OCI-LY7 (cell line): ENCODE data around the gene SMAP2. TPM values are rescaled to one million over a fixed set of nuclear protein-coding genes. Genes with fewer than 3 reads are reported as not detected.

Experiments
- BruUV-seq: library from RNA; stranded (reverse); fragments of 400-500 nt; replicated peaks from 2 replicates; lab custom pipeline; 2021; lab: Mats Ljungman, UMichigan
- CTCF ChIA-PET: fragments of 300-600 bp; sonication (Branson Sonifier 250); formaldehyde crosslinking; loops from one replicate; lab custom pipeline; 2022; ENCODE audit warnings: antibody characterized with exemption; ENCODE audit not compliant: unreplicated experiment; lab: Charles Lee
- POLR2A ChIA-PET: fragments of 300-600 bp; sonication (Branson Sonifier 250); formaldehyde crosslinking; loops from one replicate; lab custom pipeline; 2022; ENCODE audit warnings: antibody characterized with exemption; lab: Charles Lee
- DNase-seq: peaks from one replicate; pipeline ENCODE4 v3.0.0-alpha.2; 2015; ENCODE audit warnings: low spot score
- H2AFZ ChIP-seq: fragments of 200-600 bp; sonication (generic), shearing (Covaris generic); 2 replicates; pipeline ENCODE4 v1.6.1; 2014; ENCODE audit warnings: mild to moderate bottlenecking, antibody characterized with exemption, low read length, moderate library complexity
- H3K27ac ChIP-seq: fragments of 200-600 bp; sonication (generic); 2 replicates; pipeline ENCODE4 v1.5.1; 2014; ENCODE audit warnings: mixed run types, low read depth, mild to moderate bottlenecking, moderate library complexity, low read length, inconsistent platforms; ENCODE audit not compliant: poor library complexity, severe bottlenecking
- H3K36me3 ChIP-seq: fragments of 200-600 bp; sonication (generic); 2 replicates; pipeline ENCODE4 v1.6.1; 2014; ENCODE audit warnings: mild to moderate bottlenecking, antibody characterized with exemption, low read length, moderate library complexity, mixed read lengths; ENCODE audit not compliant: insufficient read depth
- H3K4me1 ChIP-seq: fragments of 200-600 bp; sonication (generic); 2 replicates; pipeline ENCODE4 v1.5.1; 2014; ENCODE audit warnings: mild to moderate bottlenecking, low read length; ENCODE audit not compliant: insufficient read depth, poor library complexity, severe bottlenecking
- H3K4me2 ChIP-seq: fragments of 200-600 bp; sonication (generic); 2 replicates; pipeline ENCODE4 v1.6.1; 2014; ENCODE audit warnings: mild to moderate bottlenecking, low read length
- H3K4me3 ChIP-seq: fragments of 200-600 bp; sonication (generic); 2 replicates; pipeline ENCODE4 v1.5.1; 2014; ENCODE audit warnings: mild to moderate bottlenecking, low read depth, low read length; ENCODE audit not compliant: poor library complexity, severe bottlenecking
- H3K79me2 ChIP-seq: fragments of 200-600 bp; sonication (generic); 2 replicates; pipeline ENCODE4 v1.6.1; 2016; ENCODE audit warnings: low read depth, mild to moderate bottlenecking, low read length, moderate library complexity, mixed read lengths; ENCODE audit not compliant: insufficient read depth
- H3K9me2 ChIP-seq: fragments of 200-600 bp; sonication (generic); 2 replicates; pipeline ENCODE4 v1.6.1; 2016; ENCODE audit warnings: mild to moderate bottlenecking, low read length, mixed read lengths; ENCODE audit not compliant: insufficient read depth
- H3K9me3 ChIP-seq: fragments of 200-600 bp; sonication (generic); 2 replicates; pipeline ENCODE4 v1.6.1; 2014; ENCODE audit warnings: mild to moderate bottlenecking, mixed run types, low read length, mixed read lengths
- H4K20me1 ChIP-seq: fragments of 200-600 bp; sonication (generic); 2 replicates; pipeline ENCODE4 v1.6.1; 2014; ENCODE audit warnings: mild to moderate bottlenecking, antibody characterized with exemption, low read length, moderate library complexity, mixed read lengths; ENCODE audit not compliant: insufficient read depth
- CTCF ChIP-seq: fragments of 200-600 bp; sonication (generic); conservative IDR thresholded peaks from 2 replicates; pipeline ENCODE4 v1.5.1; 2014; ENCODE audit warnings: mild to moderate bottlenecking, antibody characterized with exemption, low read length, moderate library complexity, mixed read lengths
- EZH2phosphoT487 ChIP-seq: fragments of 200-600 bp; sonication (generic); IDR thresholded peaks from 2 replicates; pipeline ENCODE4 v1.6.1; 2018; ENCODE audit warnings: low read depth, borderline replicate concordance, mild to moderate bottlenecking, mixed run types, antibody characterized with exemption, low read length, moderate library complexity, mixed read lengths
- intact Hi-C: fragments of 100-400 bp; cut with micrococcal nuclease; formaldehyde crosslinking; loops from one replicate; pipeline ENCODE4 v1.10.0; 2022; ENCODE audit not compliant: unreplicated experiment
- total RNA-seq, 2 experiments: library from RNA; depleted of rRNA in 1 of 2; stranded (reverse); fragments of >200 nt in 1 of 2; shearing (Covaris generic) in 1 of 2; gene quantifications; 2 replicates each; pipeline ENCODE4 v1.2.3, GENCODE V29; 2014 to 2022

Gene SMAP2
- total RNA-seq, 2 experiments from 2014 or later: 50.3 to 105 TPM

- Histone ChIP-seq H3K36me3 (peaks cover 64% of the 10 kb centered on the region), H3K4me3 (no peak overlapping the region), H4K20me1 (no peaks in the 10 kb centered on the region), H2AFZ (no peak overlapping the region), H3K4me1 (no peaks in the 10 kb centered on the region), H3K4me2 (no peak overlapping the region), H3K9me3 (no peaks in the 10 kb centered on the region), H3K27ac (no peak overlapping the region), H3K79me2 (no peaks in the 10 kb centered on the region), H3K9me2 (no peaks in the 10 kb centered on the region)
- ChIA-PET POLR2A (interaction anchor here (0.6 to 0.7 kb wide), 2 partner anchors 67 to 323 kb away, joined by 3 to 5 read pairs; no protein-coding TSS in a partner anchor), CTCF (no interaction called here)
- no TSS peak for BruUV-seq
- TF ChIP-seq EZH2phosphoT487: no peak
- no peak for TF ChIP-seq CTCF
- no peak for DNase-seq
- intact Hi-C loops: no loop called here
These were observed 49.7 kb downstream of the SMAP2 start for GRCh38 chr1:40423264-40423642.

- no peak for TF ChIP-seq EZH2phosphoT487
- TF ChIP-seq CTCF: no peak
- CTCF ChIA-PET: no interaction called here
- no peak overlapping the region for H3K4me3 ChIP-seq
- POLR2A ChIA-PET: interaction anchor here (0.6 to 1.5 kb wide), 4 partner anchors 10 to 78 kb away, joined by 3 to 5 read pairs (median 4); no protein-coding TSS in a partner anchor
- no peak overlapping the region for H2AFZ ChIP-seq
- H3K4me2 ChIP-seq: no peak overlapping the region
- no peaks in the 10 kb centered on the region for H3K4me1 ChIP-seq
- no peaks in the 10 kb centered on the region for H3K9me2 ChIP-seq
- H3K9me3 ChIP-seq: no peaks in the 10 kb centered on the region
- H3K27ac ChIP-seq: no peak overlapping the region
- BruUV-seq: no TSS peak
- H3K36me3 ChIP-seq: peaks cover 55% of the 10 kb centered on the region
- intact Hi-C loops: no loop called here
- no peaks in the 10 kb centered on the region for H4K20me1 ChIP-seq
- H3K79me2 ChIP-seq: no peaks in the 10 kb centered on the region
- no peak for DNase-seq
These were observed 50.6 kb downstream of the SMAP2 start for GRCh38 chr1:40423951-40424618.

GRCh38 chr1:40425198-40425597 is 51.7 kb downstream of the SMAP2 start:
- Histone ChIP-seq H2AFZ (no peak overlapping the region), H3K4me2 (no peak overlapping the region), H3K9me3 (no peaks in the 10 kb centered on the region), H3K79me2 (no peaks in the 10 kb centered on the region), H3K27ac (no peak overlapping the region), H3K9me2 (no peaks in the 10 kb centered on the region), H3K4me3 (no peak overlapping the region), H3K4me1 (no peaks in the 10 kb centered on the region), H3K36me3 (peaks cover 46% of the 10 kb centered on the region), H4K20me1 (no peaks in the 10 kb centered on the region)
- no peak for DNase-seq
- TF ChIP-seq CTCF (no peak), EZH2phosphoT487 (no peak)
- ChIA-PET CTCF (no interaction called here), POLR2A (interaction anchor here (0.6 to 1.5 kb wide), 4 partner anchors 9 to 690 kb away, joined by 3 to 6 read pairs (median 4); no protein-coding TSS in a partner anchor)
- intact Hi-C loops: no loop called here
- BruUV-seq: no TSS peak
